Upper lobe of right lung (tissue), 1 donor: ENCODE data around the gene MLIP. TPM values are rescaled to one million over a fixed set of nuclear protein-coding genes. Genes with fewer than 3 reads are reported as not detected.
A peak's percentile ranks its signal among the peaks of the same experiment; 100 is the strongest.

Experiments
- ATAC-seq: fragments of 200-7000 bp; cut with Tn5 transposase; one replicate; pipeline ENCODE4 v1.9.1; 2020; ENCODE audit warnings: mild to moderate bottlenecking, moderate library complexity
- DNase-seq: peaks from one replicate; pipeline ENCODE4 v3.0.0-alpha.2; 2020
- H3K27ac ChIP-seq: fragments of 200-600 bp; one replicate; pipeline ENCODE4 v1.8.0; 2022
- H3K27me3 ChIP-seq: fragments of 200-600 bp; one replicate; pipeline ENCODE4 v1.8.0; 2022; ENCODE audit warnings: mild to moderate bottlenecking
- H3K36me3 ChIP-seq: fragments of 200-600 bp; one replicate; pipeline ENCODE4 v1.8.0; 2022
- H3K4me1 ChIP-seq: fragments of 200-600 bp; one replicate; pipeline ENCODE4 v1.8.0; 2022
- H3K4me3 ChIP-seq: fragments of 200-600 bp; one replicate; pipeline ENCODE4 v1.8.0; 2022; ENCODE audit warnings: mild to moderate bottlenecking
- H3K9me3 ChIP-seq: fragments of 200-600 bp; one replicate; pipeline ENCODE4 v1.8.0; 2022
- CTCF ChIP-seq: fragments of 200-600 bp; IDR thresholded peaks from one replicate; pipeline ENCODE4 v1.8.0; 2022; ENCODE audit warnings: antibody characterized with exemption
- intact Hi-C: fragments of 100-400 bp; cut with DNase I; formaldehyde crosslinking; loops from one replicate; pipeline ENCODE4 v1.11.0; 2022
- total RNA-seq: library from RNA; stranded (reverse); fragmentation: NEBNext Ultra II Directional; extraction: Animal tissue kit (Norgen Biotek cat#: 25700); gene quantifications from one replicate; pipeline ENCODE4 v1.2.1, GENCODE V29; 2021
- donor health status: DM: no; HTN: yes; CAD: no; lungs with severe emphysema.

Gene MLIP
- total RNA-seq, 1 donor from 2014 or later, result 0.20 TPM

DNA sequence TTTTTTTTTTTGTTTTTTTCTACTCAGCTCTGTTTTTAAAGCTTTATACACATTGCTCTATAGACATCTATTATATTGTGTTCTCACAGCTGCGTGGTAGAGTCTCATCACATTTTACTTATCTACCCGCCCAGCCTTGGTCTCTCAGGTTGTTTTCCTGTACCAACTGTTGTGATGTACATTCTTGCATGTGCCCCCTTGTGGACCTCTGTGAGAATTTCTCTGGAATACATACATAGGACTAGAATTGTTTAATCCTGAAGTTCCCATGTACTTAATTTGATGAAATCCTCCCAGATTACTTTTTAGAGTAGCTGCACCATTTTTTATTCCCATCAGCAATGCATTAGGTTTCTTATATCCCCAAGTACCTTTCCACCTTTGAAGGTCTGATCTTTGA is 156.6 kb downstream of the MLIP start:
- Histone ChIP-seq H3K27me3 (no peaks in the 10 kb centered on the region), H3K36me3 (no peaks in the 10 kb centered on the region), H3K9me3 (no peaks in the 10 kb centered on the region), H3K4me3 (no peak overlapping the region), H3K27ac (no peak overlapping the region), H3K4me1 (no peaks in the 10 kb centered on the region)
- TF ChIP-seq CTCF, result peak; percentile 42
- DNase-seq (no peak), ATAC-seq (peak; percentile 74)
- intact Hi-C loops, result no loop called here

- H3K36me3 ChIP-seq, result no peaks in the 10 kb centered on the region
- ATAC-seq (no peak), DNase-seq (no peak)
- H3K27me3 ChIP-seq, result no peaks in the 10 kb centered on the region
- intact Hi-C loops, result no loop called here
- no peak for TF ChIP-seq CTCF
- no peak overlapping the region for H3K27ac ChIP-seq
- H3K4me1 ChIP-seq, result no peaks in the 10 kb centered on the region
- H3K4me3 ChIP-seq, result no peak overlapping the region
- H3K9me3 ChIP-seq, result no peaks in the 10 kb centered on the region
These were observed 162.1 kb downstream of the MLIP start for GRCh38 chr6:54273214-54273820.

DNA sequence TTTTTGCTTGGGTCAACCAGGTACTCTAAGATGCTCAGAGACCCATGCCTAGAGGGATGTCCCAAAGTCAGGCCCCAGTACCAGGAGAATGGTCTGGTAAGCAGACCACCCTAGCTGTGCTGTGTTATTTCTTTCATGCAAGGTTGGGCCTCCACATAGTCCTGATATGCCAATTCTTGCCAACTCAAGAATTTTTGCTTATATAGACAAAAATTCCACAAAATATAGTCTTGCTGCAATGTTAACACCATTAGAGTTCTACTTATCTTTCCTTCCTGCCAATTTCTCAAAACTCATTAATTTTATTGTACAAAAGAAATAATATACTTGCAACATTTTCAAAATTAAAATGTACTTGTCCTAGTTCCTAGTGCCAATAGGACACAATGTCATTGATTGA is 163.1 kb downstream of the MLIP start:
- Histone ChIP-seq H3K4me3 (no peak overlapping the region), H3K4me1 (no peaks in the 10 kb centered on the region), H3K27ac (no peak overlapping the region), H3K36me3 (no peaks in the 10 kb centered on the region), H3K9me3 (no peaks in the 10 kb centered on the region), H3K27me3 (no peaks in the 10 kb centered on the region)
- TF ChIP-seq CTCF, result no peak
- ATAC-seq, result no peak
- intact Hi-C loops, result no loop called here
- no peak for DNase-seq

DNA sequence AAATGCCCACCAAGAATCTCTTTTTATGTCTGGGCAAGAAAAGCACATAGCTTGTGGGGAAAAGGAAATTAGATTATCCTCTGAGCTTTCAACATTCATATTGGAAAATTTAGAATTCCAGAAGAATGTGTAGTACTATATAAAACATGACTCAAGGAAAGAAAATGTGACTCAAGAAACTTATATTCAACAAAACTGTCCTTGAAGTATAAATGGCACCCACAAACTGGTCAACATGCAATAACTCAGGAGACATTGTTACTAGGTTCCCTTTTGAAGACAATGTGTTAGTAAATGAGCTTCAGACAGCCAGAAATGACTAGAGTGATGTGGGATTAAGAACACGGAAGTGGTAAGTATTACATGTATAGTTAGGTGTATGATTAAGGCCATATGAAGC is 170.9 kb downstream of the MLIP start:
- Histone ChIP-seq H3K4me3 (no peak overlapping the region), H3K27ac (no peak overlapping the region), H3K27me3 (no peaks in the 10 kb centered on the region), H3K9me3 (no peaks in the 10 kb centered on the region), H3K36me3 (no peaks in the 10 kb centered on the region), H3K4me1 (no peaks in the 10 kb centered on the region)
- DNase-seq (no peak), ATAC-seq (no peak)
- intact Hi-C loops, result no loop called here
- no peak for TF ChIP-seq CTCF

DNA sequence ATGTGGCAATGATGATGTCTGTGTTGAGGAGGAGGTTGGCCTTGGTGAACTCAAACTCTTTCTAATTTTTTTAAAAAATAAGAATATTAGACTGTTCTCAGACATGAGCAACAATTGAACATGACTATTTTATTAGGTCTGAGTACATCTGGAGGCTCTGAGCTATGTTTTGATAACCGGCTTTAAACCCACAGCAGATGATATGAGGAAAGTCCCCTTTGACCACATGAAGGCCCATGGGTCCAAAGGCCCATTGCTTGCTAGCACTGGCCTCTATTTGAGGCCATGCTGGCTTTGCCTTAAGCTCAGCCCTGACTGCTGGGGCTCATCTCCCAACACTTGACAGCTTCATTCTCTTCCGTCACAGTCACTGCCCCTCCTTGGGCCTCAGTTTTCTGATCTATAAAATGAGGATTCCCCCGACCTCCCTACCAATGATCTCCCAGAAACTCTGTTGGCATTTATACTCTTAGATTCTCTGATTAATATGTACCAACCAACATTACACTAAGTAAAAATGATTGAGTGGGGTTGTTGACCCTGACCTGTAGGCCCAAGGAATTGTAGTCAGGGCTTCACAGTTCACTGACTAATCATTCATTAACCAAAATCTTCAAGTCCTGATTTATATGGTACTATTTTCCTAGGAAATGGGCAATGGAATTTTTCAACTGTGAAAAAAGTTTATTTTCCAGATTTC is 173.1 kb downstream of the MLIP start:
- Histone ChIP-seq H3K36me3 (no peaks in the 10 kb centered on the region), H3K4me1 (no peaks in the 10 kb centered on the region), H3K4me3 (no peak overlapping the region), H3K27ac (no peak overlapping the region), H3K27me3 (no peaks in the 10 kb centered on the region), H3K9me3 (no peaks in the 10 kb centered on the region)
- TF ChIP-seq CTCF, result no peak
- intact Hi-C loops, result no loop called here
- ATAC-seq, result no peak
- DNase-seq, result no peak
